HG03108 (cell line): Measurements from ENCODE around the gene MAGI2.
A peak's percentile ranks its signal among the peaks of the same experiment; 100 is the strongest.

Experiments used
- ATAC-seq: cut with Tn5 transposase; IDR thresholded peaks from one replicate; pipeline ENCODE4 v1.9.1; 2021; ENCODE audit warnings: moderate library complexity; ENCODE audit not compliant: unreplicated experiment

The MAGI2 gene

GRCh38 chr7:78842068-78842467 lies 611.4 kb downstream of the MAGI2 start:
- no peak for ATAC-seq

GRCh38 chr7:78835897-78836296 lies 617.6 kb downstream of the MAGI2 start:
- no peak for ATAC-seq

GRCh38 chr7:78828317-78828716 lies 625.1 kb downstream of the MAGI2 start:
- ATAC-seq: no peak

GRCh38 chr7:78803501-78804127 lies 649.9 kb downstream of the MAGI2 start:
- no peak for ATAC-seq

- ATAC-seq: no peak
These were observed 659.4 kb downstream of the MAGI2 start for GRCh38 chr7:78794101-78794500.

GRCh38 chr7:78792624-78793023 lies 660.8 kb downstream of the MAGI2 start:
- ATAC-seq: no peak

GRCh38 chr7:78792006-78792405 lies 661.5 kb downstream of the MAGI2 start:
- ATAC-seq: no peak

- ATAC-seq: no peak
These were observed 665.0 kb downstream of the MAGI2 start for GRCh38 chr7:78788464-78788863.

- ATAC-seq: no peak
These were observed 665.6 kb downstream of the MAGI2 start for GRCh38 chr7:78787854-78788253.

GRCh38 chr7:78786055-78786454 lies 667.4 kb downstream of the MAGI2 start:
- ATAC-seq: no peak

- no peak for ATAC-seq
These were observed 670.1 kb downstream of the MAGI2 start for GRCh38 chr7:78783179-78783962.

- ATAC-seq: no peak
These were observed 672.9 kb downstream of the MAGI2 start for GRCh38 chr7:78780560-78780959.

GRCh38 chr7:78779788-78780187 lies 673.7 kb downstream of the MAGI2 start:
- no peak for ATAC-seq

- no peak for ATAC-seq
These were observed 675.6 kb downstream of the MAGI2 start for GRCh38 chr7:78777829-78778228.

GRCh38 chr7:78770422-78771410 lies 682.8 kb downstream of the MAGI2 start:
- no peak for ATAC-seq

- ATAC-seq: peak; percentile 79
These were observed 683.9 kb downstream of the MAGI2 start for GRCh38 chr7:78769481-78770101.

- no peak for ATAC-seq
These were observed 684.6 kb downstream of the MAGI2 start for GRCh38 chr7:78768859-78769258.

GRCh38 chr7:78765943-78766729 lies 687.3 kb downstream of the MAGI2 start:
- no peak for ATAC-seq

GRCh38 chr7:78764571-78764970 lies 688.9 kb downstream of the MAGI2 start:
- ATAC-seq: no peak

- ATAC-seq: no peak
These were observed 690.8 kb downstream of the MAGI2 start for GRCh38 chr7:78762625-78763024.
